ENCODE measurements around the gene ELK3.

Gene ELK3

DNA sequence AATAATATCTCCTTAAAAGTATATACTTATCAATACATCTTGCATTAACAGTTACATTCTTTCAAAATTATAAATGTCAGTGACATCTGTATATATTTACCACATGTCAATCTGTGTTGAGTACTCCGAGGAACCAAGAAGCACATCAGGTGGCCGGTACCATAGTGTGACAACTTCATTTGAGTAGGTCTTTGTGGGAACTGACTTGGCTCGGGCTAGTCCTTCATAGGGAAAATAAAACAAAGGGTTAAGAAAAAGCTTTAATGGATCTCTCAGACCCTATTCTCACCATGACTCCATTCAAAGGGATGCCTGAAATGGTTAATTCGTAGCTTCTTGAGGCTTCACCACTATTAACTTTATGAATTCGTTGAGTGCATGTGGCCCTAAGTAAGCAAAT, 94.9 kb downstream of the ELK3 start:
- TF ChIP-seq SETDB1 (IDR thresholded peaks at IDR 0.05; ENCODE audit: insufficient read length, low read length) (no peak), TCF7L2 (IDR thresholded peaks at IDR 0.05; ENCODE audit: borderline replicate concordance, low read depth, low read length) (no peak), ZNF621 (tag by site-specific recombination; IDR thresholded peaks at IDR 0.05) (no peak), ZFP37 (tag by site-specific recombination; IDR thresholded peaks at IDR 0.05) (no peak), ZFP69B (tag by site-specific recombination; IDR thresholded peaks at IDR 0.05) (no peak), ZBTB20 (tag by site-specific recombination; IDR thresholded peaks at IDR 0.05) (no peak), ZNF624 (tag by site-specific recombination; IDR thresholded peaks at IDR 0.05) (no peak), ZNF37A (tag by site-specific recombination; IDR thresholded peaks at IDR 0.05) (no peak), ZNF707 (tag by site-specific recombination; IDR thresholded peaks at IDR 0.05) (no peak), RBAK (tag by site-specific recombination; IDR thresholded peaks at IDR 0.05) (no peak)
- TF ChIP-seq, protein P1, sequence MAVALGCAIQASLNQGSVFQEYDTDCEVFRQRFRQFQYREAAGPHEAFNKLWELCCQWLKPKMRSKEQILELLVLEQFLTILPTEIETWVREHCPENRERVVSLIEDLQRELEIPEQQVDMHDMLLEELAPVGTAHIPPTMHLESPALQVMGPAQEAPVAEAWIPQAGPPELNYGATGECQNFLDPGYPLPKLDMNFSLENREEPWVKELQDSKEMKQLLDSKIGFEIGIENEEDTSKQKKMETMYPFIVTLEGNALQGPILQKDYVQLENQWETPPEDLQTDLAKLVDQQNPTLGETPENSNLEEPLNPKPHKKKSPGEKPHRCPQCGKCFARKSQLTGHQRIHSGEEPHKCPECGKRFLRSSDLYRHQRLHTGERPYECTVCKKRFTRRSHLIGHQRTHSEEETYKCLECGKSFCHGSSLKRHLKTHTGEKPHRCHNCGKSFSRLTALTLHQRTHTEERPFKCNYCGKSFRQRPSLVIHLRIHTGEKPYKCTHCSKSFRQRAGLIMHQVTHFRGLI (tag by site-specific recombination; IDR thresholded peaks at IDR 0.05): no peak
- TF ChIP-seq, protein P2, sequence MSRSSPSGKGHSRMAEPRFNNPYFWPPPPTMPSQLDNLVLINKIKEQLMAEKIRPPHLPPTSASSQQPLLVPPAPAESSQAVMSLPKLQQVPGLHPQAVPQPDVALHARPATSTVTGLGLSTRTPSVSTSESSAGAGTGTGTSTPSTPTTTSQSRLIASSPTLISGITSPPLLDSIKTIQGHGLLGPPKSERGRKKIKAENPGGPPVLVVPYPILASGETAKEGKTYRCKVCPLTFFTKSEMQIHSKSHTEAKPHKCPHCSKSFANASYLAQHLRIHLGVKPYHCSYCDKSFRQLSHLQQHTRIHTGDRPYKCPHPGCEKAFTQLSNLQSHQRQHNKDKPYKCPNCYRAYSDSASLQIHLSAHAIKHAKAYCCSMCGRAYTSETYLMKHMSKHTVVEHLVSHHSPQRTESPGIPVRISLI (tag by site-specific recombination; IDR thresholded peaks at IDR 0.05): no peak
- TF ChIP-seq, protein P3, sequence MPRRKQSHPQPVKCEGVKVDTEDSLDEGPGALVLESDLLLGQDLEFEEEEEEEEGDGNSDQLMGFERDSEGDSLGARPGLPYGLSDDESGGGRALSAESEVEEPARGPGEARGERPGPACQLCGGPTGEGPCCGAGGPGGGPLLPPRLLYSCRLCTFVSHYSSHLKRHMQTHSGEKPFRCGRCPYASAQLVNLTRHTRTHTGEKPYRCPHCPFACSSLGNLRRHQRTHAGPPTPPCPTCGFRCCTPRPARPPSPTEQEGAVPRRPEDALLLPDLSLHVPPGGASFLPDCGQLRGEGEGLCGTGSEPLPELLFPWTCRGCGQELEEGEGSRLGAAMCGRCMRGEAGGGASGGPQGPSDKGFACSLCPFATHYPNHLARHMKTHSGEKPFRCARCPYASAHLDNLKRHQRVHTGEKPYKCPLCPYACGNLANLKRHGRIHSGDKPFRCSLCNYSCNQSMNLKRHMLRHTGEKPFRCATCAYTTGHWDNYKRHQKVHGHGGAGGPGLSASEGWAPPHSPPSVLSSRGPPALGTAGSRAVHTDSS (tag by site-specific recombination; IDR thresholded peaks at IDR 0.05): no peak
- TF ChIP-seq, protein P4, sequence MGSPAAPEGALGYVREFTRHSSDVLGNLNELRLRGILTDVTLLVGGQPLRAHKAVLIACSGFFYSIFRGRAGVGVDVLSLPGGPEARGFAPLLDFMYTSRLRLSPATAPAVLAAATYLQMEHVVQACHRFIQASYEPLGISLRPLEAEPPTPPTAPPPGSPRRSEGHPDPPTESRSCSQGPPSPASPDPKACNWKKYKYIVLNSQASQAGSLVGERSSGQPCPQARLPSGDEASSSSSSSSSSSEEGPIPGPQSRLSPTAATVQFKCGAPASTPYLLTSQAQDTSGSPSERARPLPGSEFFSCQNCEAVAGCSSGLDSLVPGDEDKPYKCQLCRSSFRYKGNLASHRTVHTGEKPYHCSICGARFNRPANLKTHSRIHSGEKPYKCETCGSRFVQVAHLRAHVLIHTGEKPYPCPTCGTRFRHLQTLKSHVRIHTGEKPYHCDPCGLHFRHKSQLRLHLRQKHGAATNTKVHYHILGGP (tag by site-specific recombination; IDR thresholded peaks at IDR 0.05): no peak
- TF ChIP-seq, protein P5, sequence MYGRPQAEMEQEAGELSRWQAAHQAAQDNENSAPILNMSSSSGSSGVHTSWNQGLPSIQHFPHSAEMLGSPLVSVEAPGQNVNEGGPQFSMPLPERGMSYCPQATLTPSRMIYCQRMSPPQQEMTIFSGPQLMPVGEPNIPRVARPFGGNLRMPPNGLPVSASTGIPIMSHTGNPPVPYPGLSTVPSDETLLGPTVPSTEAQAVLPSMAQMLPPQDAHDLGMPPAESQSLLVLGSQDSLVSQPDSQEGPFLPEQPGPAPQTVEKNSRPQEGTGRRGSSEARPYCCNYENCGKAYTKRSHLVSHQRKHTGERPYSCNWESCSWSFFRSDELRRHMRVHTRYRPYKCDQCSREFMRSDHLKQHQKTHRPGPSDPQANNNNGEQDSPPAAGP (tag by site-specific recombination; IDR thresholded peaks at IDR 0.05): no peak
- POLR2A ChIA-PET: no interaction called here
- Histone ChIP-seq H3K4me1 (ENCODE audit: control insufficient read depth, insufficient read depth, low read length) (no peaks in the 10 kb centered on the region), H3K4me3 (ENCODE audit: low read depth, low read length) (no peak overlapping the region), H3K36me3 (ENCODE audit: control insufficient read depth in 2 of 2, insufficient read depth in 1 of 2, low read length in 2 of 2) (peaks cover 18 to 54% of the 10 kb centered on the region in 2 experiments), H3K27ac (ENCODE audit: extremely low read depth, low read depth, low read length) (no peak overlapping the region), H3K9me3 (ENCODE audit: control insufficient read depth, insufficient read depth, low read depth, low read length) (no peaks in the 10 kb centered on the region)
- CTCF ChIA-PET: no interaction called here

DNA sequence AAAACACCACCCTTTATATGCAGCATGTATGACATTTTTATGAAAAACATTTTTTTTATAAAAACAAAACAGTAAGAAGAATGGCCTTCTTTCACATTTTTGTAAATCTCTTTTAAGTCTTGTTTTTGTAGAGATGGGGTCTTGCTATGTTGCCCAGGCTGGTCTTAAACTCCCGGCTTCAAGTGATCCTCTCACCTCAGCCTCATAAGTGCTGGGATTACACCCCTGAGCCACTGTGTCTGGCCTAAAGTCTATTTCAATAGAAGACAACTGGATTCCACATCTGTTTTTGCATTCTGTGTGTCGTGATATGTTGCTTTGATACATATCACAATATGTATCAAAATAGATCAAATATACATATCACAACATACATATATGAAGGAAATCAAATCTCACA, 98.9 kb downstream of the ELK3 start:
- Histone ChIP-seq H3K4me1 (ENCODE audit: control insufficient read depth, insufficient read depth, low read length) (no peaks in the 10 kb centered on the region), H3K27ac (ENCODE audit: extremely low read depth, low read depth, low read length) (no peak overlapping the region), H3K36me3 (ENCODE audit: control insufficient read depth in 2 of 2, insufficient read depth in 1 of 2, low read length in 2 of 2) (peaks cover 8 to 32% of the 10 kb centered on the region in 2 experiments), H3K4me3 (ENCODE audit: low read depth, low read length) (no peak overlapping the region), H3K9me3 (ENCODE audit: control insufficient read depth, insufficient read depth, low read depth, low read length) (no peaks in the 10 kb centered on the region)
- CTCF ChIA-PET: interaction anchor here (0.5 kb wide), 1 partner anchor 227 kb away, joined by 3 read pairs; no protein-coding TSS in a partner anchor
- POLR2A ChIA-PET: no interaction called here
- no peak for TF ChIP-seq ZXDB (tag by site-specific recombination; IDR thresholded peaks at IDR 0.05)
- TF ChIP-seq, protein P3 (tag by site-specific recombination; IDR thresholded peaks at IDR 0.05): no peak
- TF ChIP-seq, protein P6, sequence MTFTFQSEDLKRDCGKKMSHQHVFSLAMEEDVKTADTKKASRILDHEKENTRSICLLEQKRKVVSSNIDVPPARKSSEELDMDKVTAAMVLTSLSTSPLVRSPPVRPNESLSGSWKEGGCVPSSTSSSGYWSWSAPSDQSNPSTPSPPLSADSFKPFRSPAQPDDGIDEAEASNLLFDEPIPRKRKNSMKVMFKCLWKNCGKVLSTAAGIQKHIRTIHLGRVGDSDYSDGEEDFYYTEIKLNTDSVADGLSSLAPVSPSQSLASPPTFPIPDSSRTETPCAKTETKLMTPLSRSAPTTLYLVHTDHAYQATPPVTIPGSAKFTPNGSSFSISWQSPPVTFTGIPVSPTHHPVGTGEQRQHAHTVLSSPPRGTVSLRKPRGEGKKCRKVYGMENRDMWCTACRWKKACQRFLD (tag by site-specific recombination; IDR thresholded peaks at IDR 0.05): no peak
- TF ChIP-seq ZNF184 (tag by site-specific recombination; IDR thresholded peaks at IDR 0.05): no peak
- no peak for TF ChIP-seq HOXC10 (CRISPR knock-in tag; IDR thresholded peaks at IDR 0.05)
- TF ChIP-seq, protein P7, sequence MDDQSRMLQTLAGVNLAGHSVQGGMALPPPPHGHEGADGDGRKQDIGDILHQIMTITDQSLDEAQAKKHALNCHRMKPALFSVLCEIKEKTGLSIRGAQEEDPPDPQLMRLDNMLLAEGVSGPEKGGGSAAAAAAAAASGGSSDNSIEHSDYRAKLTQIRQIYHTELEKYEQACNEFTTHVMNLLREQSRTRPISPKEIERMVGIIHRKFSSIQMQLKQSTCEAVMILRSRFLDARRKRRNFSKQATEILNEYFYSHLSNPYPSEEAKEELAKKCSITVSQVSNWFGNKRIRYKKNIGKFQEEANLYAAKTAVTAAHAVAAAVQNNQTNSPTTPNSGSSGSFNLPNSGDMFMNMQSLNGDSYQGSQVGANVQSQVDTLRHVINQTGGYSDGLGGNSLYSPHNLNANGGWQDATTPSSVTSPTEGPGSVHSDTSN (CRISPR knock-in tag; IDR thresholded peaks at IDR 0.05): no peak
- TF ChIP-seq, protein P8, sequence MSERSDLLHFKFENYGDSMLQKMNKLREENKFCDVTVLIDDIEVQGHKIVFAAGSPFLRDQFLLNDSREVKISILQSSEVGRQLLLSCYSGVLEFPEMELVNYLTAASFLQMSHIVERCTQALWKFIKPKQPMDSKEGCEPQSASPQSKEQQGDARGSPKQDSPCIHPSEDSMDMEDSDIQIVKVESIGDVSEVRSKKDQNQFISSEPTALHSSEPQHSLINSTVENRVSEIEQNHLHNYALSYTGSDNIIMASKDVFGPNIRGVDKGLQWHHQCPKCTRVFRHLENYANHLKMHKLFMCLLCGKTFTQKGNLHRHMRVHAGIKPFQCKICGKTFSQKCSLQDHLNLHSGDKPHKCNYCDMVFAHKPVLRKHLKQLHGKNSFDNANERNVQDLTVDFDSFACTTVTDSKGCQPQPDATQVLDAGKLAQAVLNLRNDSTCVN (tag by site-specific recombination; optimal IDR thresholded peaks at IDR 0.05): no peak
- no peak for TF ChIP-seq SP7 (tag by site-specific recombination; IDR thresholded peaks at IDR 0.05)
- no peak for TF ChIP-seq ZNF350 (tag by site-specific recombination; IDR thresholded peaks at IDR 0.05)
- TF ChIP-seq ZNF426 (tag by site-specific recombination; IDR thresholded peaks at IDR 0.05): no peak

Data from HEK293 (cell line).